ENCODE measurements around the gene CFAP65. TPM values are rescaled to one million over a fixed set of nuclear protein-coding genes. Genes with fewer than 3 reads are reported as not detected.

The CFAP65 gene
- total and polyA plus RNA-seq, 10 donors: 0.28 TPM; not detected in 9

DNA sequence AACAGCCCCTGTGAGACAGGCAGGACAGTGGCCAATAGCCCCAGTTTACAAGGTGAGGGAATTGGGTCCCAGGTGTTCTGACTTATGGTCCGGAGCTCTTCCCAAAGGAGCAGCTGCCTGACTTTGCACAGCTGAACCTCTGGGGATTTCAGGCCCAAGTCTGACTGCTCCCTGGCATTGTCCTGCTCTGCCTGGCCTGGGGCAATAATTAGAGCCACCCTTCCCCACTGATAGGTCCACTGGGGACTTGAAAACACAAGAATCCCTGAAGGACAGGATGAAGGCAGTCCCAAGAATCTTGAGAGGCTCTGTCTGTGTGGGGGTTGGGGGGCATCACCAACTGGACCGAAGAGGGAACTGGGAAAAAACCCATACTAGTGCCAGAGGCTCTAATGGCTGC lies 52.7 kb downstream of the CFAP65 start:
- Histone ChIP-seq H3K4me3 (no peak overlapping the region), H3K9me3 (no peaks in the 10 kb centered on the region), H3K27ac (no peak overlapping the region), H3K4me1 (peaks cover 16 to 39% (median 31%) of the 10 kb centered on the region in 6 donors), H3K27me3 (replicated peaks in 1 of 7) (peaks cover 20 to 100% (median 100%) of the 10 kb centered on the region in 7 donors), H3K36me3 (no peaks in the 10 kb centered on the region)
- no peak for TF ChIP-seq POLR2A (IDR thresholded peaks at IDR 0.05)
- TF ChIP-seq, protein P1, sequence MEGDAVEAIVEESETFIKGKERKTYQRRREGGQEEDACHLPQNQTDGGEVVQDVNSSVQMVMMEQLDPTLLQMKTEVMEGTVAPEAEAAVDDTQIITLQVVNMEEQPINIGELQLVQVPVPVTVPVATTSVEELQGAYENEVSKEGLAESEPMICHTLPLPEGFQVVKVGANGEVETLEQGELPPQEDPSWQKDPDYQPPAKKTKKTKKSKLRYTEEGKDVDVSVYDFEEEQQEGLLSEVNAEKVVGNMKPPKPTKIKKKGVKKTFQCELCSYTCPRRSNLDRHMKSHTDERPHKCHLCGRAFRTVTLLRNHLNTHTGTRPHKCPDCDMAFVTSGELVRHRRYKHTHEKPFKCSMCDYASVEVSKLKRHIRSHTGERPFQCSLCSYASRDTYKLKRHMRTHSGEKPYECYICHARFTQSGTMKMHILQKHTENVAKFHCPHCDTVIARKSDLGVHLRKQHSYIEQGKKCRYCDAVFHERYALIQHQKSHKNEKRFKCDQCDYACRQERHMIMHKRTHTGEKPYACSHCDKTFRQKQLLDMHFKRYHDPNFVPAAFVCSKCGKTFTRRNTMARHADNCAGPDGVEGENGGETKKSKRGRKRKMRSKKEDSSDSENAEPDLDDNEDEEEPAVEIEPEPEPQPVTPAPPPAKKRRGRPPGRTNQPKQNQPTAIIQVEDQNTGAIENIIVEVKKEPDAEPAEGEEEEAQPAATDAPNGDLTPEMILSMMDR (IDR thresholded peaks at IDR 0.05 in 8 of 11, conservative IDR thresholded peaks at IDR 0.05 in 3 of 11): no peak
- no peak for TF ChIP-seq POLR2AphosphoS5 (IDR thresholded peaks at IDR 0.05)
- peak; percentile 33 for DNase-seq
- WGBS, 5 donors: 36 to 52% (median 50%) methylated on average over 2 of the region's 2 CpGs
- intact Hi-C loops (cut with DNase I; ENCODE audit: low total_unique reads): no loop called here

DNA sequence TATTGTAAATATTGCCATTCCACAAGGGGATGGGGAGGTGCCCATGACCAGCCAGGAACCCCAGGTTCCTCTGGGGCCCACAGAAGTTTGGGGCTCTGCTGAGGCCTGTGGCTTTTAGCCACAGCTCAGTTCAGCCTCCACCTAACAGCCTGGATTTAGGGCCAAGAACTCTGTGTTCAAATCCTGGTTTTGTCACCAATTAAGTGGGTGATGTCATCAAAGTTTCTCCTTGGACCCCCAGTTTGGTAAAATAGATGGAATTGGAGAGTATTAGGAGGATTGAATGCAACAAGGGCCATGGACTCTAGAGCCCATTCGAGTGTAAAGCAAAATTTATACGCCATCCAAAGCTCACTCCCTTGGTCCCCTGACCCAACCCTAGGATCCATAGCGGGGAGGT lies 53.2 kb downstream of the CFAP65 start:
- Histone ChIP-seq H3K9me3 (no peaks in the 10 kb centered on the region), H3K4me1 (peaks cover 11 to 38% (median 28%) of the 10 kb centered on the region in 6 donors), H3K4me3 (no peak overlapping the region), H3K27me3 (replicated peaks in 1 of 7) (peaks cover 15 to 100% (median 100%) of the 10 kb centered on the region in 7 donors), H3K27ac (no peak overlapping the region), H3K36me3 (no peaks in the 10 kb centered on the region)
- DNase-seq: peak; percentile 4
- no peak for TF ChIP-seq POLR2A (IDR thresholded peaks at IDR 0.05)
- TF ChIP-seq POLR2AphosphoS5 (IDR thresholded peaks at IDR 0.05): no peak
- TF ChIP-seq, protein P1 (IDR thresholded peaks at IDR 0.05 in 8 of 11, conservative IDR thresholded peaks at IDR 0.05 in 3 of 11): no peak
- intact Hi-C loops (cut with DNase I; ENCODE audit: low total_unique reads): no loop called here
- 40 to 51% (median 48%) methylated on average over 3 of the region's 3 CpGs for WGBS, 5 donors

DNA sequence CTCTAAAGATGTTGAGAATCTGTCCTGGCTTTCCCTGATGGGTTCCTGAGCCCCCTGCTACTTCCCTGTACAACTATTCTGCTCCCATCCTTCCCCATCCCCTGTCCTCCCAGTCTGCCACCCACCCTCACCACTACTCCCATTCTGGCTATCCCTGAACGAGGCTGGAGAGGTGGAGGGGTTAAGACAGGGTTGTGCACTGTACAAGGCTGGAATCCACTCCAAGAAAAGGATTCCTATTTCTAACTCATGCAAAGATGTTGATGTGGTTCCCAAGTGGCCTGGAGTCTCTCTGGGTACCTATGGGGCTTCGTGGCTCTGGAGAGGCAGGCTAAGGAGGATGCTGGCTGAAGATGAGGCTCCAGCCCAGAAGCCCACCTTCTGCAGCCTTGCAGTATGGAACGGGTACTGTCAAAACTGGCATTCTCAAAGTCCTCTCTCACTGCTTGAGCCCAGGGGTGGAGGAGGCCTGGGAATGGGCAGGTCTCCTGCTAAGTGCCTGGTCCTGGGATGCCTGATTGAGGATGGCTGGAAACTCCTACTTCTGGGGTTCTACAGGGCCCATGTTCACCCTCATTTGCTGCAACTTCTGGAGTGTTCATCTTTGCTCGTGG lies 55.1 kb downstream of the CFAP65 start:
- Histone ChIP-seq H3K4me3 (no peak overlapping the region), H3K27ac (no peak overlapping the region), H3K27me3 (replicated peaks in 1 of 7) (peaks cover 17 to 100% (median 100%) of the 10 kb centered on the region in 7 donors), H3K9me3 (no peaks in the 10 kb centered on the region), H3K4me1 (peaks cover 20 to 46% (median 38%) of the 10 kb centered on the region in 6 donors), H3K36me3 (no peaks in the 10 kb centered on the region)
- 33 to 71% (median 49%) methylated on average over 4 of the region's 4 CpGs for WGBS, 5 donors
- no peak for TF ChIP-seq POLR2A (IDR thresholded peaks at IDR 0.05)
- intact Hi-C loops (cut with DNase I; ENCODE audit: low total_unique reads): no loop called here
- no peak for DNase-seq

DNA sequence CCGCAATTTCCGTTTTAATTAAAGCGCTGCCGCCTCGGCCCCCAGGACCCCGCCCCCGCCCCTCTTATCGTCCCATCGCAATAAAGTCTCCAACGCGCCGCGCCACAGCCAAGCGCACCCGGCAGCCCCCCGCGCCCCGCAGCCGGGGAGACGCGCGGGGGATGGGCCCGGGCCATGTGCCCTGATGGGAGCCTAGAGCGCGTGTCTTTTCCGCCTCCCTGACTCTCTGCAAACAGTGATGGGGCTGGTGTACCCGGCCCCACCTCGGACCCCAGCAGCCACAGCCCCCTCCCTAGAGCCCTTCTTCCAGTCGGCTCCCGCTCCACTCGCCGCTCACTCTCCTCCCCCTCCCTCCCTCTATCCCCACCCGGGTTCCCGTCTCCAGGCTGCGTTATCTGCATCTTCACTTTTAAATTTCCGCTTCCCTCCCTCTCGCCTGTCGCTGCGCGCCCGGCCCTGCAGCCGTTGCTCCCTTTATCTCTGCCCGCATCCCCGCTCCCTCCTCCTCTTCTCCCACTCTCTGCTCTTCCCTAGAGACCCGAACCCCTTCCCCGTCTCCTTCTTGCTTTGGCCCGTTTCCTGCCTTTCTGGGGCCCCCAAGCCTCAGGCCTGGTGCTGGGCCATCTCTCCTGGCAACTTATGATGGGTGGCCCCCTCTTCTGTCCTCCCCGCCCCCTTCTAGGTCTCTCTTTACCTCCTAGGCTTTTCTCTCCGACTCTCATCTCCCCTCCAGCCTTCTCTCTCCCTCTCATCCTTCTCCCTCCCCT lies 55.8 kb downstream of the CFAP65 start:
- H3K27ac ChIP-seq: no peak overlapping the region
- no peaks in the 10 kb centered on the region for H3K9me3 ChIP-seq
- intact Hi-C loops (cut with DNase I; ENCODE audit: low total_unique reads): no loop called here
- DNase-seq: no peak
- peaks cover 19 to 100% (median 100%) of the 10 kb centered on the region in 7 donors for H3K27me3 ChIP-seq (replicated peaks in 1 of 7)
- no peaks in the 10 kb centered on the region for H3K36me3 ChIP-seq
- TF ChIP-seq POLR2AphosphoS5 (IDR thresholded peaks at IDR 0.05): no peak
- TF ChIP-seq, protein P1 (IDR thresholded peaks at IDR 0.05 in 8 of 11, conservative IDR thresholded peaks at IDR 0.05 in 3 of 11): no peak
- no peak for TF ChIP-seq POLR2A (IDR thresholded peaks at IDR 0.05)
- H3K4me1 ChIP-seq: peaks cover 27 to 54% (median 45%) of the 10 kb centered on the region in 6 donors
- H3K4me3 ChIP-seq: peak overlapping the region in 3 of 8 donors; percentile 7 to 37 (median 13)
- 3 to 6% (median 4%) methylated on average over 26 to 49 of the region's 49 CpGs for WGBS, 5 donors

Measured in spleen (tissue), 11 donors.